HepG2 (cell line): ENCODE data around the gene TMC4. TPM values are rescaled to one million over a fixed set of nuclear protein-coding genes. Genes with fewer than 3 reads are reported as not detected.

Source experiments
- ATAC-seq: fragments of 200-7000 bp; cut with Tn5 transposase; 3 replicates; pipeline ENCODE4 v1.9.1; 2020; ENCODE audit warnings: mild to moderate bottlenecking, moderate library complexity
- BruUV-seq: library from RNA; stranded (reverse); fragments of 400-500 nt; replicated peaks from 2 replicates; lab custom pipeline; 2021; lab: Mats Ljungman, UMichigan
- CTCF ChIA-PET: fragments of 300-600 bp; formaldehyde crosslinking; extraction: SDS; loops from one replicate; lab custom pipeline; 2021; ENCODE audit warnings: low total read pairs, inconsistent platforms, low intra/inter-chr PET ratio; lab: Yijun Ruan, JAX
- POLR2A ChIA-PET: fragments of 350-600 bp; sonication (Branson Sonifier 250); formaldehyde crosslinking; loops from one replicate; lab custom pipeline; 2020; ENCODE audit warnings: antibody characterized with exemption, inconsistent platforms; lab: Yijun Ruan, JAX
- DNase-seq: peaks from one replicate; pipeline ENCODE4 v3.0.0-alpha.2; 2015; ENCODE audit warnings: low spot score
- FAIRE-seq: peaks from 3 replicates; lab custom pipeline; 2011; peaks lifted over from hg19 to GRCh38; lab: Jason Lieb, UNC
- H2AFZ ChIP-seq: one replicate; pipeline ENCODE4 v1.6.1; 2011; ENCODE audit warnings: low read length, inconsistent platforms
- H3K27ac ChIP-seq: fragments of 300-600 bp; 3 replicates; pipeline ENCODE4 v1.8.0; 2011; ENCODE audit warnings: mixed run types, mild to moderate bottlenecking, mixed read lengths, low read length, inconsistent platforms; ENCODE audit not compliant: insufficient read depth; ENCODE audit errors: extremely low read length
- H3K27me3 ChIP-seq, 2 experiments: fragments of 200-600 bp in 1 of 2; 2 replicates in 1 of 2; 3 replicates in 1 of 2; pipeline versions ENCODE4 v1.6.0 to v1.8.0; 2011; ENCODE audit warnings: low read length in 2 of 2, mild to moderate bottlenecking in 2 of 2, moderate library complexity in 2 of 2, inconsistent platforms in 1 of 2; ENCODE audit not compliant: insufficient read depth in 2 of 2, control insufficient read depth in 1 of 2
- H3K36me3 ChIP-seq, 2 experiments: fragments of 200-600 bp in 1 of 2; replicated peaks in 1 of 2; 2 replicates in 1 of 2; 3 replicates in 1 of 2; pipeline versions ENCODE4 v1.5.1 to v1.8.0; 2011; ENCODE audit warnings: low read length in 2 of 2, inconsistent platforms in 1 of 2; ENCODE audit not compliant: insufficient read depth in 2 of 2, control insufficient read depth in 1 of 2
- H3K4me1 ChIP-seq: 2 replicates; pipeline ENCODE4 v1.5.1; 2012; ENCODE audit warnings: low read length, inconsistent platforms; ENCODE audit not compliant: insufficient read depth
- H3K4me2 ChIP-seq: 2 replicates; pipeline ENCODE4 v1.6.0; 2011; ENCODE audit warnings: low read depth, low read length, inconsistent platforms
- H3K4me3 ChIP-seq, 3 experiments: fragments of 200-600 bp in 1 of 3; sonication (generic), shearing (Covaris generic) in 1 of 3; replicated peaks in 1 of 3; 2 replicates each; pipeline ENCODE4 v1.5.1; 2011 to 2016; ENCODE audit warnings: low read length in 3 of 3, inconsistent platforms in 2 of 3, low read depth in 2 of 3, mild to moderate bottlenecking in 2 of 3, control low read depth in 1 of 3, mixed read lengths in 1 of 3; ENCODE audit not compliant: insufficient read depth in 1 of 3
- H3K79me2 ChIP-seq: one replicate; pipeline ENCODE4 v1.6.1; 2011; ENCODE audit warnings: low read length, inconsistent platforms; ENCODE audit not compliant: insufficient read depth
- H3K9ac ChIP-seq: 2 replicates; pipeline ENCODE4 v1.6.0; 2011; ENCODE audit warnings: mild to moderate bottlenecking, low read depth, low read length, inconsistent platforms; ENCODE audit not compliant: insufficient read depth
- H3K9me3 ChIP-seq: 2 replicates; pipeline ENCODE4 v1.5.1; 2012; ENCODE audit warnings: mild to moderate bottlenecking, low read length
- H4K20me1 ChIP-seq: 2 replicates; pipeline ENCODE4 v1.6.0; 2011; ENCODE audit warnings: inconsistent platforms, mild to moderate bottlenecking, low read length, moderate library complexity; ENCODE audit not compliant: insufficient read depth
- ATF7 ChIP-seq, 2 experiments: fragments of 450-650 bp in 1 of 2; sonication (generic) in 1 of 2; formaldehyde crosslinking in 1 of 2; IDR thresholded peaks; 2 replicates each; pipeline versions ENCODE4 v1.4.0 to v1.6.1; 2016 to 2020; ENCODE audit warnings: antibody characterized with exemption in 1 of 2, mild to moderate bottlenecking in 1 of 2, missing genetic modification reagents in 1 of 2
- CBFB ChIP-seq: sonication (generic); formaldehyde crosslinking; IDR thresholded peaks from 2 replicates; pipeline ENCODE4 v1.4.0; 2020; ENCODE audit warnings: missing genetic modification reagents
- CERS6 ChIP-seq: sonication (generic); formaldehyde crosslinking; IDR thresholded peaks from 2 replicates; pipeline ENCODE4 v1.5.0; 2020; ENCODE audit warnings: missing genetic modification reagents
- FOXO1 ChIP-seq: sonication (generic); formaldehyde crosslinking; IDR thresholded peaks from 2 replicates; pipeline ENCODE4 v1.4.0; 2020; ENCODE audit warnings: missing genetic modification reagents
- HOXA3 ChIP-seq: sonication (generic); formaldehyde crosslinking; IDR thresholded peaks from 2 replicates; pipeline ENCODE4 v1.5.0; 2020; ENCODE audit warnings: missing genetic modification reagents
- JUN ChIP-seq: sonication (generic); formaldehyde crosslinking; IDR thresholded peaks from 2 replicates; pipeline ENCODE4 v1.4.0; 2020; ENCODE audit warnings: mild to moderate bottlenecking, missing genetic modification reagents
- MIXL1 ChIP-seq: IDR thresholded peaks from 2 replicates; pipeline ENCODE4 v1.6.1; 2016
- NCOA1 ChIP-seq: sonication (generic); formaldehyde crosslinking; IDR thresholded peaks from 2 replicates; pipeline ENCODE4 v1.9.0; 2021; ENCODE audit warnings: missing genetic modification reagents
- NCOR1 ChIP-seq: fragments of 200-600 bp; sonication (generic); IDR thresholded peaks from 2 replicates; pipeline ENCODE4 v1.7.0; 2017; ENCODE audit warnings: antibody characterized with exemption, low read length, borderline replicate concordance
- PAF1 ChIP-seq: IDR thresholded peaks from 2 replicates; pipeline ENCODE4 v1.6.1; 2016; ENCODE audit warnings: missing genetic modification reagents, missing compliant biosample characterization
- PHF21A ChIP-seq: sonication (generic); formaldehyde crosslinking; IDR thresholded peaks from 2 replicates; pipeline ENCODE4 v1.5.0; 2020; ENCODE audit warnings: mild to moderate bottlenecking, missing genetic modification reagents
- SP4 ChIP-seq: sonication (generic); formaldehyde crosslinking; IDR thresholded peaks from 2 replicates; pipeline ENCODE4 v1.8.1; 2023; ENCODE audit warnings: mild to moderate bottlenecking, missing genetic modification reagents
- THAP7 ChIP-seq: sonication (generic); formaldehyde crosslinking; IDR thresholded peaks from 2 replicates; pipeline ENCODE4 v1.8.1; 2023; ENCODE audit warnings: mild to moderate bottlenecking, missing genetic modification reagents
- ZBTB43 ChIP-seq: sonication (generic); formaldehyde crosslinking; conservative IDR thresholded peaks from 2 replicates; pipeline ENCODE4 v1.4.0; 2020; ENCODE audit warnings: missing genetic modification reagents
- ZNF121 ChIP-seq: sonication (generic); formaldehyde crosslinking; IDR thresholded peaks from 2 replicates; pipeline ENCODE4 v1.5.0; 2020; ENCODE audit warnings: mild to moderate bottlenecking, missing genetic modification reagents
- ZNF124 ChIP-seq: sonication (generic); formaldehyde crosslinking; IDR thresholded peaks from 2 replicates; pipeline ENCODE4 v1.4.0; 2020; ENCODE audit warnings: missing genetic modification reagents
- ZNF883 ChIP-seq: sonication (generic); formaldehyde crosslinking; IDR thresholded peaks from 2 replicates; pipeline ENCODE4 v1.5.1; 2020; ENCODE audit warnings: mild to moderate bottlenecking, missing genetic modification reagents; ENCODE audit errors: not compliant biosample characterization
- WGBS: methylation state at CpG from one replicate; pipeline ENCODE4 v1.1.6; 2017; ENCODE audit warnings: low lambda C conversion rate; 5-methylcytosine and 5-hydroxymethylcytosine counted together
- in situ Hi-C: cut with HindIII; loops from 2 replicates; pipeline ENCODE4 v1.10.0; 2017; ENCODE audit warnings: low pct_unique_long_range_greater_than_20kb; ENCODE audit not compliant: extremely low pct_ligation_motif_present
- intact Hi-C: fragments of 100-400 bp; cut with micrococcal nuclease; formaldehyde crosslinking; loops from one replicate; pipeline ENCODE4 v1.10.0; 2022; ENCODE audit not compliant: unreplicated experiment
- polyA plus RNA-seq, 8 experiments: library from polyadenylated mRNA; depleted of rRNA in 3 of 8; stranded (reverse) in 7 of 8; unstranded in 1 of 8; fragments of >200 nt; fragmentation: Illumina TruSeq in 4 of 8; extraction: Trizol in 4 of 8; gene quantifications; 2 replicates each; pipeline versions ENCODE4 v1.2.1 to v1.2.3, GENCODE V29; 2011 to 2016; ENCODE audit warnings: low read depth in 4 of 8, missing spikeins in 1 of 8, mixed read lengths in 1 of 8; ENCODE audit not compliant: insufficient read depth in 1 of 8
- total RNA-seq, 5 experiments: library from RNA; depleted of rRNA; stranded (reverse); fragments of >200 nt; fragmentation: Illumina TruSeq; extraction: Trizol; gene quantifications; 2 replicates each; pipeline ENCODE4 v1.2.3, GENCODE V29; 2016; ENCODE audit warnings: low read depth in 1 of 5

TMC4 gene
- total and polyA plus RNA-seq, 2 of the 13 experiments (the other 11 are each of a cell fraction or from before 2014, with no cell fraction given), result 0.13 to 0.24 TPM

- TF ChIP-seq NCOR1, result no peak
- TF ChIP-seq ZNF124 (CRISPR knock-in tag), result no peak
- no peak for TF ChIP-seq ZNF121 (CRISPR knock-in tag)
- no peak for TF ChIP-seq ZNF883 (CRISPR knock-in tag)
- TF ChIP-seq MIXL1 (CRISPR knock-in tag), result no peak
Observed at GRCh38 chr19:54128441-54128725, 44.6 kb downstream of the TMC4 start (continued).

GRCh38 chr19:54127688-54128440, 45.1 kb downstream of the TMC4 start:
- TF ChIP-seq FOXO1 (CRISPR knock-in tag) (no peak), SP4 (CRISPR knock-in tag) (no peak), PHF21A (CRISPR knock-in tag) (no peak), ATF7 (IDR thresholded peaks at IDR 0.05) (no peak), ATF7 (CRISPR knock-in tag; IDR thresholded peaks at IDR 0.05) (no peak), PAF1 (no peak), NCOA1 (CRISPR knock-in tag) (no peak), CERS6 (no peak), HOXA3 (CRISPR knock-in tag) (no peak), CBFB (CRISPR knock-in tag) (no peak), ZBTB43 (no peak), THAP7 (CRISPR knock-in tag) (no peak), JUN (CRISPR knock-in tag) (no peak)
- TF ChIP-seq, all 625 proteins: peak for 0
- H3K79me2 ChIP-seq, result no peaks in the 10 kb centered on the region
- ChIA-PET POLR2A (no interaction called here), CTCF (no interaction called here)
- no peaks in the 10 kb centered on the region for H4K20me1 ChIP-seq
- H3K36me3 ChIP-seq, result peaks cover 15 to 56% of the 10 kb centered on the region in 2 experiments; a peak in 4 of 5 replicates
- intact Hi-C loops (no loop called here), in situ Hi-C loops (no loop called here)
- H2AFZ ChIP-seq, result no peak overlapping the region
- WGBS, result 94% methylated on average over 37 of the region's 44 CpGs
- H3K9ac ChIP-seq, result no peak overlapping the region
- ATAC-seq (no peak), FAIRE-seq (no peak), DNase-seq (no peak)
- H3K27ac ChIP-seq, result no peak overlapping the region
- no peaks in the 10 kb centered on the region for H3K27me3 ChIP-seq
- H3K9me3 ChIP-seq, result no peaks in the 10 kb centered on the region
- no peaks in the 10 kb centered on the region for H3K4me1 ChIP-seq
- no peak overlapping the region for H3K4me2 ChIP-seq
- no TSS peak for BruUV-seq
- no peak overlapping the region for H3K4me3 ChIP-seq
